ENCODE measurements around the gene LGALS3.

Gene LGALS3

DNA sequence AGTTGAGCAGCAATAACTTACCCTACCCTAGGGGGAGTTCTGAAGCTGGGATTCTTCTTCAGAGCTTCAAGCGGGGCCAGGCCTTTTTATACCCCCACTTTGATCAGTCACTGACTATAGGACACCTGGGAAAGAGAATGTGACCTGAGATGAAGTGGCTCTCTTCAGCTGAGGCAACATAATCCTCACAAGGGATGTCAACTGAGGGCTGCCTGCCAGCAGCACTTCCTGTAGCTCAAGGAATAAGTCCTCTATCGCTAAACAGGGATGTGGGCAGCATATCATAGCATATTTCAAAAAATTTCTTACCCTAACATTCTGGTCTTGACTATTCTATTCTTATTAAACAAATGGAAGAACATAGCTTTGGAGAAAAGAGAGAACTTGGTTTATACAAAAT is 17.4 kb downstream of the LGALS3 start:
- no peak for TF ChIP-seq TCF12 (IDR thresholded peaks at IDR 0.05; ENCODE audit: low read depth)
- TF ChIP-seq NFIC (IDR thresholded peaks at IDR 0.05), result no peak
- TF ChIP-seq USF1 (IDR thresholded peaks at IDR 0.05), result no peak
- no peak for TF ChIP-seq EGR1 (IDR thresholded peaks at IDR 0.05)
- no peak for TF ChIP-seq TEAD4 (IDR thresholded peaks at IDR 0.05)
- no peak for TF ChIP-seq CEBPB (IDR thresholded peaks at IDR 0.05)
- TF ChIP-seq RAD21 (IDR thresholded peaks at IDR 0.05; ENCODE audit: low read depth), result no peak
- no peak for TF ChIP-seq TAF1 (IDR thresholded peaks at IDR 0.05; ENCODE audit: low read depth)
- no peak for TF ChIP-seq EP300 (IDR thresholded peaks at IDR 0.05; ENCODE audit: borderline replicate concordance)
- TF ChIP-seq CREB1 (IDR thresholded peaks at IDR 0.05; ENCODE audit: low read depth), result no peak
- TF ChIP-seq, protein P1, sequence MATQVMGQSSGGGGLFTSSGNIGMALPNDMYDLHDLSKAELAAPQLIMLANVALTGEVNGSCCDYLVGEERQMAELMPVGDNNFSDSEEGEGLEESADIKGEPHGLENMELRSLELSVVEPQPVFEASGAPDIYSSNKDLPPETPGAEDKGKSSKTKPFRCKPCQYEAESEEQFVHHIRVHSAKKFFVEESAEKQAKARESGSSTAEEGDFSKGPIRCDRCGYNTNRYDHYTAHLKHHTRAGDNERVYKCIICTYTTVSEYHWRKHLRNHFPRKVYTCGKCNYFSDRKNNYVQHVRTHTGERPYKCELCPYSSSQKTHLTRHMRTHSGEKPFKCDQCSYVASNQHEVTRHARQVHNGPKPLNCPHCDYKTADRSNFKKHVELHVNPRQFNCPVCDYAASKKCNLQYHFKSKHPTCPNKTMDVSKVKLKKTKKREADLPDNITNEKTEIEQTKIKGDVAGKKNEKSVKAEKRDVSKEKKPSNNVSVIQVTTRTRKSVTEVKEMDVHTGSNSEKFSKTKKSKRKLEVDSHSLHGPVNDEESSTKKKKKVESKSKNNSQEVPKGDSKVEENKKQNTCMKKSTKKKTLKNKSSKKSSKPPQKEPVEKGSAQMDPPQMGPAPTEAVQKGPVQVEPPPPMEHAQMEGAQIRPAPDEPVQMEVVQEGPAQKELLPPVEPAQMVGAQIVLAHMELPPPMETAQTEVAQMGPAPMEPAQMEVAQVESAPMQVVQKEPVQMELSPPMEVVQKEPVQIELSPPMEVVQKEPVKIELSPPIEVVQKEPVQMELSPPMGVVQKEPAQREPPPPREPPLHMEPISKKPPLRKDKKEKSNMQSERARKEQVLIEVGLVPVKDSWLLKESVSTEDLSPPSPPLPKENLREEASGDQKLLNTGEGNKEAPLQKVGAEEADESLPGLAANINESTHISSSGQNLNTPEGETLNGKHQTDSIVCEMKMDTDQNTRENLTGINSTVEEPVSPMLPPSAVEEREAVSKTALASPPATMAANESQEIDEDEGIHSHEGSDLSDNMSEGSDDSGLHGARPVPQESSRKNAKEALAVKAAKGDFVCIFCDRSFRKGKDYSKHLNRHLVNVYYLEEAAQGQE (IDR thresholded peaks at IDR 0.05; ENCODE audit: low read depth), result no peak

DNA sequence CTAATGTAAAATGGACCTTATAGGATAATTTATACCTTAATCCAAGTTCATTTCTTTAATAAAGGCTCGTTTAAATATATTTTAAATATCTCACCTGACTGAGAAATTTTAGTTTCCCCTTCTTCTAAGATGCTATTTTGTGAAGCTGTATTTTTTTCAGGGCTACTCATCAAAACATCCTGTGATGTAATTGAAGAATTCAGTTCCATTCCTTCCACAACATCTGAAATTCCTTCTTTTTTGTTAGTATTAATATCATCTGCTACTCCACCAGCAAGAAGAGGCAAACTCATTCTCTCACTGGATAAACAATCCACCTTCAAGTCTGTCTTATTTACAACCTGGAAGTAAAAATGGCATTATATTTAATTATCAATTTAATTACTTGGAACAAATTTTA is 22.5 kb downstream of the LGALS3 start:
- TF ChIP-seq FOXM1 (IDR thresholded peaks at IDR 0.05; ENCODE audit: borderline replicate concordance, low read depth), result no peak
- TF ChIP-seq, protein P2, sequence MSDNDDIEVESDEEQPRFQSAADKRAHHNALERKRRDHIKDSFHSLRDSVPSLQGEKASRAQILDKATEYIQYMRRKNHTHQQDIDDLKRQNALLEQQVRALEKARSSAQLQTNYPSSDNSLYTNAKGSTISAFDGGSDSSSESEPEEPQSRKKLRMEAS (IDR thresholded peaks at IDR 0.05), result no peak
- TF ChIP-seq TEAD4 (IDR thresholded peaks at IDR 0.05), result no peak
- no peak for TF ChIP-seq YY1 (IDR thresholded peaks at IDR 0.05; ENCODE audit: low read depth)
- TF ChIP-seq TCF12 (IDR thresholded peaks at IDR 0.05; ENCODE audit: low read depth), result no peak
- TF ChIP-seq TAF1 (IDR thresholded peaks at IDR 0.05; ENCODE audit: low read depth), result no peak

DNA sequence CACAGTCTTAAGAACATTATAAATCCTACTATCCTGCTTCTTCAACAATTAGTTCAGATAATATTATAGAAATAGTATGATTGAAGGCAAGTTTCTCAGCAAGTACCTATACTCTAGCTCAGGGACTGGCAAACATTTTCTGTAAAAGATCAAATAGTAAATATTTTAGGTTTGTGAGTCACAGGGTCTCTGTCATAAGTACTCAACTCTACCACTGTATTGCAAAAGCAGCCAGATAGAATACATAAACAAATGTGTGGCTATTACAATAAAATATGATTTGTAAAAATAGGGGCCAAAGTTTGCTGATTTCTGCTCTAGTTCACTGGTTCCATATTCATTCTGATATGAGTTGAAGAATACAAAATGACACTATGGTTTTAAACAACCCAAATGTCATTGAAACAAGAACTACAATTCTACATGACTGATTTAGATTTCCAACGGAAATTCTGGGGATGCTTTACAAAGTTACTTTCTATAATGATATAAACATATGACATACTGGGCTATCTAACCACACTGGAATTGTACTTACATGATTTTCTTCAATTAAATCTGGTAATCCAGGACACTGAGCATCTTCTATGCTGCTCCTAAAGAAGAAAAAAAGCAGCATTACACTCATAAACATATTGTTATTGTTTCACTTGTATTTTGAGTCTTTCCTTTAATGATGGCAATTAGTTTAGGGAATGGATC is 23.2 kb downstream of the LGALS3 start:
- TF ChIP-seq TEAD4 (IDR thresholded peaks at IDR 0.05), result no peak
- no peak for TF ChIP-seq FOXM1 (IDR thresholded peaks at IDR 0.05; ENCODE audit: borderline replicate concordance, low read depth)
- no peak for TF ChIP-seq TAF1 (IDR thresholded peaks at IDR 0.05; ENCODE audit: low read depth)
- no peak for TF ChIP-seq CREB1 (IDR thresholded peaks at IDR 0.05; ENCODE audit: low read depth)
- TF ChIP-seq NFIC (IDR thresholded peaks at IDR 0.05), result no peak
- TF ChIP-seq RAD21 (IDR thresholded peaks at IDR 0.05; ENCODE audit: low read depth), result no peak

DNA sequence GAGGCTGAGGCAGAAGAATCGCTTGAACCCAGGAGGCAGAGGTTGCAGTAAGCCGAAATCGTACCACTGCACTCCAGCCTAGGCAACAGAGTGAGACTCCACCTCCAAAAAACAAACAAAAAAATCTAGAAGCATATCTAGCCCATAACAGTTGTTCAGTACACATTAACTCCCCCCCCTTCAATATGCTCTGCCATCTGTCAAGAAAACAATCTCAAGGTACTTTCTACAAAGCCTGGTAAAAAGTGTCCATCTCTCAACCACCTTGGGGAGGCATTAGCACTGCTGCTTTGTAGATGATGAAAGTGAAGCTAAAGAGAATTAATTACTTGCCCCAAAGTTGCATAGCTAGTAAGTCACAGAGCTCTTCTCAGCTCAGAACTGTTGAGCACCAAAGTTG is 24.9 kb downstream of the LGALS3 start:
- TF ChIP-seq, protein P2 (IDR thresholded peaks at IDR 0.05), result no peak
- TF ChIP-seq, protein P1 (IDR thresholded peaks at IDR 0.05; ENCODE audit: low read depth), result no peak
- no peak for TF ChIP-seq USF1 (IDR thresholded peaks at IDR 0.05)
- no peak for TF ChIP-seq ZBTB7A (IDR thresholded peaks at IDR 0.05; ENCODE audit: low read depth)
- TF ChIP-seq TCF12 (IDR thresholded peaks at IDR 0.05; ENCODE audit: low read depth), result no peak
- TF ChIP-seq CEBPB (IDR thresholded peaks at IDR 0.05), result no peak
- no peak for TF ChIP-seq NFIC (IDR thresholded peaks at IDR 0.05)
- TF ChIP-seq YY1 (IDR thresholded peaks at IDR 0.05; ENCODE audit: low read depth), result no peak

DNA sequence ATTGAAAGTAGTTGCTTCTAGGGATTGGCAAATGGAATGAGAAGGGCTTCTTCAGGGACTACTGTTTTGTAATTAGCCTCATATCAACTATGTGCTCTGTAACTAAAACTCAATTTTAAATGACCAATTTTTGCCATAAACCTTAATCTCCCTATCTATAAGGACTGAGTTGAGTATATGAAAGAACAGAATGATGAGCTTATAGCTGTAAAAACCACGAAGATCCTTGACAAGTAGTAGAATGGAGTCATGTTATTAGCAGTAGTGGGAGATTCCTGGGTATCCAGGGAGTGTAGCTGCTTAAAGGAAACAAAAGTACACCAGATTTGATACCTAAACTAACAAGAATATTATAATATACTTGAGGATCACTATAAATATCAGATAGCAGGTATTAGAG is 28.0 kb downstream of the LGALS3 start:
- TF ChIP-seq TEAD4 (IDR thresholded peaks at IDR 0.05) (no peak), CREB1 (IDR thresholded peaks at IDR 0.05; ENCODE audit: low read depth) (no peak), USF1 (IDR thresholded peaks at IDR 0.05) (no peak), NFIC (IDR thresholded peaks at IDR 0.05) (no peak), RAD21 (IDR thresholded peaks at IDR 0.05; ENCODE audit: low read depth) (no peak), TAF1 (IDR thresholded peaks at IDR 0.05; ENCODE audit: low read depth) (no peak), YY1 (IDR thresholded peaks at IDR 0.05; ENCODE audit: low read depth) (no peak), EP300 (IDR thresholded peaks at IDR 0.05; ENCODE audit: borderline replicate concordance) (no peak), EGR1 (IDR thresholded peaks at IDR 0.05) (no peak), TCF12 (IDR thresholded peaks at IDR 0.05; ENCODE audit: low read depth) (no peak), ZBTB7A (IDR thresholded peaks at IDR 0.05; ENCODE audit: low read depth) (no peak), CEBPB (IDR thresholded peaks at IDR 0.05) (no peak), FOXM1 (IDR thresholded peaks at IDR 0.05; ENCODE audit: borderline replicate concordance, low read depth) (no peak)
- TF ChIP-seq, protein P1 (IDR thresholded peaks at IDR 0.05; ENCODE audit: low read depth), result no peak
- TF ChIP-seq, protein P2 (IDR thresholded peaks at IDR 0.05), result no peak

All from Ishikawa (cell line).